ENCODE data around the gene SCOC.

SCOC gene

DNA sequence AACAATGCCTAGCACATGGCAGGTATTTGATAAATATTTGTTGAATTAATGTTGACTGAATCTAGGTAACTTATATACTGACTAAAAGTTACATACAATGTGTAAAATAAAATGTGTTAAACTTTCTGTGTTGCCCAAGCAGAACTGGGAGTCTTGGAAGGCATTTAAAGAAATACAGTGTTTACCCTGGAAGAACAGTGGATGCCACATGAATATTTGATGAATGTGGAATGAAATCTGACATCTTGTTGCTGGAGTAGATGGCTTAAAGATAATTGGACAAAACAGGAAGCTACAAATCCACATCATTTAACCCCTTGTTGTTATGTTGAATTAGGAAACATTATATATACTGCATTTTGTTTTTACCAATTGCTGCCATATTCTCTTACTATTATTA lies 39.9 kb upstream of the SCOC start:
- no peak overlapping the region for H3K4me3 ChIP-seq (ENCODE audit: low read length)
- TF ChIP-seq, protein P1, sequence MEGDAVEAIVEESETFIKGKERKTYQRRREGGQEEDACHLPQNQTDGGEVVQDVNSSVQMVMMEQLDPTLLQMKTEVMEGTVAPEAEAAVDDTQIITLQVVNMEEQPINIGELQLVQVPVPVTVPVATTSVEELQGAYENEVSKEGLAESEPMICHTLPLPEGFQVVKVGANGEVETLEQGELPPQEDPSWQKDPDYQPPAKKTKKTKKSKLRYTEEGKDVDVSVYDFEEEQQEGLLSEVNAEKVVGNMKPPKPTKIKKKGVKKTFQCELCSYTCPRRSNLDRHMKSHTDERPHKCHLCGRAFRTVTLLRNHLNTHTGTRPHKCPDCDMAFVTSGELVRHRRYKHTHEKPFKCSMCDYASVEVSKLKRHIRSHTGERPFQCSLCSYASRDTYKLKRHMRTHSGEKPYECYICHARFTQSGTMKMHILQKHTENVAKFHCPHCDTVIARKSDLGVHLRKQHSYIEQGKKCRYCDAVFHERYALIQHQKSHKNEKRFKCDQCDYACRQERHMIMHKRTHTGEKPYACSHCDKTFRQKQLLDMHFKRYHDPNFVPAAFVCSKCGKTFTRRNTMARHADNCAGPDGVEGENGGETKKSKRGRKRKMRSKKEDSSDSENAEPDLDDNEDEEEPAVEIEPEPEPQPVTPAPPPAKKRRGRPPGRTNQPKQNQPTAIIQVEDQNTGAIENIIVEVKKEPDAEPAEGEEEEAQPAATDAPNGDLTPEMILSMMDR (conservative IDR thresholded peaks at IDR 0.05; ENCODE audit: low read depth, low read length), result no peak
- no peak for DNase-seq (ENCODE audit: low read depth)

DNA sequence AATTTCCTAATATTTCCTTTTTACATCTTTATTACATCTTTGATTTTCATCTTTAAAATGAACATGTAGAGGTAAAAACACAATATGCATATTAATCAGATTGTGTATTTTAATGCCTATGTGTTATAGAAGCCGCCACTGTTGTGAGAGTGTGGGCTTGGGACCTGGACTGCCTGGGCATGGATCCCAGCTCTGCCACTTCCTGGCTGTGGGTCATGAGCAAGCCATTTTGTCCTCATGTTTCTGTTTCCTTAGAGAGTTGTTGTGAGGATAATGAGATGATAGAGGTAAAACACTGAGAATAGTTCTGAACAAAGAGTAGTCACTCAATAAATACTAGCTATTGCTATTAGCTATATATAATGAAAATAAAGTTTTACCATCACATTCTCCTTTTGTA lies 38.4 kb upstream of the SCOC start:
- TF ChIP-seq, protein P1 (conservative IDR thresholded peaks at IDR 0.05; ENCODE audit: low read depth, low read length), result no peak
- no peak overlapping the region for H3K4me3 ChIP-seq (ENCODE audit: low read length)
- no peak for DNase-seq (ENCODE audit: low read depth)

DNA sequence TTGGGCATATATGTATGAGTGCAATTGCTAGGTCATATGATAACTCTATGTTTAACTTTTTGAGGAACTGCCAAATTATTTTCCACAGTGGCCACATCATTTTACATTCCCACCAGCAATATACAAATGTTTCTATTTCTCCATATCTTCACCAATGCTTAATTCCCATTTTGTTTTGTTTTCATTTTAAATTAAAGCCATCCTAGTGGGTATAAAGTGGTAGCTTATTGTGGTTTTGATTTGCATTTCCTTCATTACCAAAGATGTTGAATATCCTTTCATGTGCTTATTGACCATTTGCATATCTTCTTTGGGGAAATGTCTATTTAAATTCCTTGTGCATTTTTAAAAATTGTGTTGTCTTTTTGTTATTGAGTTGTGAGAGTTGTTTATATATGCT lies 36.7 kb upstream of the SCOC start:
- no peak for DNase-seq (ENCODE audit: low read depth)
- TF ChIP-seq, protein P1 (conservative IDR thresholded peaks at IDR 0.05; ENCODE audit: low read depth, low read length), result no peak
- H3K4me3 ChIP-seq (ENCODE audit: low read length), result no peak overlapping the region

DNA sequence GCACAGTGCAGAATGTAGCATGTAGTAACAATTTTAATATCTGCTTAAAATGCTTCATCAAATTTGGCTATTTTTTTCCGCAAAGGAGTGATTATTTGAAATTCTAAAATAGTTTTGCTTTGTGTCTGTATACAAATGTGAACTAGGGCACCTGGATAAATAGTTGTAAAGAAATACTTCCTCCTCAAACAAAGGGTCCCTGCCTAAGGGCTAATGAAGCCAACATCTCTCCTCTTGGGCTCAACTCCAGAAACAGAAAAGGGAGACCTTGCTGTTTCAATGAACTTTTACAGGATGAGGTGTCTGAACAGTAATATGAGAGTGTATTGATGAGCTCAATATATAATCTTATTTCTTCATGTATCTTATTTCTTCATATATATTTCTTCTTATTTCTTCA lies 30.8 kb upstream of the SCOC start:
- TF ChIP-seq, protein P1 (conservative IDR thresholded peaks at IDR 0.05; ENCODE audit: low read depth, low read length), result no peak
- H3K4me3 ChIP-seq (ENCODE audit: low read length), result no peak overlapping the region
- DNase-seq (ENCODE audit: low read depth), result no peak

GRCh38 chr4:140343303-140343702 lies 30.1 kb upstream of the SCOC start:
- peak overlapping the region; percentile 19 for H3K4me3 ChIP-seq (ENCODE audit: low read length)
- TF ChIP-seq, protein P1 (conservative IDR thresholded peaks at IDR 0.05; ENCODE audit: low read depth, low read length), result no peak
- DNase-seq (ENCODE audit: low read depth), result no peak

GRCh38 chr4:140344101-140344500 lies 29.3 kb upstream of the SCOC start:
- no peak for DNase-seq (ENCODE audit: low read depth)
- TF ChIP-seq, protein P1 (conservative IDR thresholded peaks at IDR 0.05; ENCODE audit: low read depth, low read length), result no peak
- H3K4me3 ChIP-seq (ENCODE audit: low read length), result no peak overlapping the region

- TF ChIP-seq, protein P1 (conservative IDR thresholded peaks at IDR 0.05; ENCODE audit: low read depth, low read length), result no peak
- DNase-seq (ENCODE audit: low read depth), result no peak
- H3K4me3 ChIP-seq (ENCODE audit: low read length), result no peak overlapping the region
These were observed 28.8 kb upstream of the SCOC start for GRCh38 chr4:140344621-140345020.
